Germinal center (tissue), 1 donor: ENCODE data around the gene TREM1.
"Not testable (repeated sequence)": the region's sequence is repeated elsewhere in the genome, so short reads cannot be mapped to it uniquely, and the experiment has no call there.

ENCODE experiments used
- DNase-seq: peaks from one replicate; pipeline ENCODE4 v3.0.0; 2012; ENCODE audit warnings: mixed read lengths, low spot score

Gene TREM1

DNA sequence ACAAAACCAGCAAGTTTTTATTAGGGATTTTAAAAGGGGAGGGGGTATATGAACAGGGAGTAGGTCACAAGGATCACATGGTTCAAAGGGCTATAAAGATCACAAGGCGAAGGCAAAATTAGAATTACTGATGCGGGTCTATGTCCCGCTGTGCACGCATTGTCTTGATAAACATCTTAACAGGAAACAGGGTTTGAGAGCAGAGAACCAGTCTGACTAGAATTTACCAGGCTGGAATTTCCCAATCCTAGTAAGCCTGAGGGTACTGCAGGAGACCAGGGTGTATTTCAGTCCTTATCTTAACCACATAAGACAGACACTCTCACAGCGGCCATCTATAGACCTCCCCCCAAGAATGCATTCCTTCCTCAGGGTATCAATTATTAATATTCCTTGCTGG lies 10.8 kb upstream of the TREM1 start:
- DNase-seq, result not testable (repeated sequence)

DNA sequence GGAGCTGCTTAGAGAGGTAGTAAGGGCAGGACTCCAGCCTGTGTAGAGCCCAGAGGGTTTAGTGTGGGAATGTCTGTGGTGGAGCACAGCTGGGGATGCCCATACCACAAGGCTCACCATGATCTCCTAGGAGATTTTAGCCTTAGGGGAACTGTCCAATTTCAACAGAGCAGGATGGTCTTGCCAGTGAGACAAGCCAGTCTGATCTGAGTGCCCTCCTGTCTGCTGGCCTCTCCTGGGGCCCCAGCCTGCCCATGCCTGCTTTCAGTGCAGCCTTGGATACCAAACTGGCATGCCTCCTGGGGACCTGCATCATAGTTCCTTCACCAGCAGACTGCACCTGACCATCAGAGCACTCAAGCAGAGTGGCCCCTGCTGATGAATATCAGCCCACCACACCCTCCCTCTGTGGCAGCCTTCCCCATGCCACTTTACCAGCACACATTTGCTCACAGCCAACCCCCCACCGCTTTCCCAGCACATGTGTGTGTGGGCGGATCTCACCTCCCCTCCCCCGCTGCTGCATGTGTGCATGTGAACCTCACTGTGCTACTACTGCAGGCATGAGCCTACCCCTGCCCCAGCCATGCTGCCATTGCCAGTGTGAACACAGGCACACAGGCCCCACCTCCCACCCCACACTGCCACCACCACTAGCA lies 7.9 kb upstream of the TREM1 start:
- no peak for DNase-seq

DNA sequence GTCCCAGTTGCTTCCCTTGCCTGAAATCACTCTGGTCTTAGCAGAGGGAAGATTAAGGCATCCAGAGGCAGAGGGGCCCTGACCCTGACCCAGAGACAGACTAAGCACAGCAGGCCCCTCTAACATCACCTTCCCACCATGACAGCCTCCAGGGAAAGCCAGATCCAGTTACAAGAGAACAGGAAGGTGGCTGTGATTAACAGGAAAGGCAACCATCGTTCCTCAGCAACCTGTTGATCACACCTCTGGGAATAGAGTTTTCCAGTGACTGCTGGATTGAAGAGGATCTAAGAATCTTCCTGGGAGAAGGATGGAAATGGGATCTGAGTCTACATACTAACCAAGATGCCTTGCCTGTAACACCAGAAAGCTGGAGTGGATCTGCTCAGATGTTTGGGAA lies 5.2 kb upstream of the TREM1 start:
- no peak for DNase-seq

DNA sequence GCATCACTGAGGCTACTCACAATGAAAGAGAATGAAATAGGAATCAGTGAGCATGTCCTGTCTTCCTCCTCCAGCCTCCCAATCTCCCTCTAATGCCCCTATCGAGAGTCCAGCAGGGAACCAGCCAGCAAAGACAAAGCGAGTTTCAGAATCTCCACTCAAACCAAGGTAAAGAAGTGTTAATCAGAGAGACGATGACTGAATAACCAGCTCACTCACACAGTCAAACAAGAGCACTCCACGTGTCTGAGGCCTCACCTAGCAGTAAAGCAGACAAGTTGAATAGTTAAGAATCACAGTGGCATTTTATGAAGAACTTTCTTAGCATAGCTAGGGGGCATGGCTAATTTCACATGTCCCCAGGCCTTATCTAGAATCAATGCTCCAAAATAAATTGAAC lies 3.3 kb upstream of the TREM1 start:
- DNase-seq, result no peak

DNA sequence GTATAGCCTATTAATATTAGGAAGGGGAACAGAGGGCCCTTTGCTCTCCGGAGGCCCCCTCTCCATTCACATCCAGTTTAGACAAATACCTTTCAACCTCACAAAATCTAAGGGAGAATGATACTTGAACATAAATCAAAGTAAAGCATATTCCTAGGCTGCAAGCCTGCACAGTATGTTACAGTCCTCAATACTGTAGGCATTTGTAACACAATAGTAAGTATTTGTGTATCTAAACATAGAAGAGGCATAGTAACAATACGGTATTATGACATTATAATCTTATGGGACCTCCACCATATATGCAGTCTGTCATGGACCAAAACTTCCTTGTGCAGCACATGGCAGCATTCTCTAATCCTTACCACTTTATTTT lies 2.3 kb upstream of the TREM1 start:
- DNase-seq, result no peak

DNA sequence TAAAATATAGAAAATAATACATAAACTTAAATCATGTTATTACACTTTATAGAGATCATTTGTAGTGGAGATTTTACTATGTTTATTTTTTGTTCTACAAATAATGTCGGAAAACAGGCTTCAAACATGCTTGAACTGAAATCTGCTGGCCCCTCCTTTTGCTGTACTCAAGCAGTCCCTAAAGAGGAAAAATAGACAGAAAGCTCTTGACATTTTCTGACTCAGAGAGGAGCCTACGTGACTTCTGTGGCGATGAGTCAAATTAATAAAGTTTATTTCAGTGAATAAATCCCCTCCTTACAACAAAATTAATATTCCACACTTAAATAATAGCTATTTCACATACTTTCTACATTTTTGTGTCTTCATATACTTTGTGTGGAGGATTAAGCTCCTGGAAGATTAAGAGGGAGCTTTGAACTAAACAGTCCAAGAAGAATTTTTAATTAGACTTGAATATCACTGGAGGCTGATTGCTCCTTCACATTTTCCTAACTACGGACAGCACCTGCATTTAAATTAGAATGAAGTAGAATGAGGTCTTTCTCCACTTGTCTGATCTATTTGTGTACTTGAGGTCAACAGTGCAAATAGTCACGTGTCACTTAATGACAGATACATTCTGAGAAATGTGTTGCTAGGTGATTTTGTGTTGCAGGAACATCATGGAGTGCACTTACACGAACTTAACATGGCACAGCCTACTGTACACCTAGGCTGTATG lies 1.7 kb upstream of the TREM1 start:
- DNase-seq, result peak; percentile 25

DNA sequence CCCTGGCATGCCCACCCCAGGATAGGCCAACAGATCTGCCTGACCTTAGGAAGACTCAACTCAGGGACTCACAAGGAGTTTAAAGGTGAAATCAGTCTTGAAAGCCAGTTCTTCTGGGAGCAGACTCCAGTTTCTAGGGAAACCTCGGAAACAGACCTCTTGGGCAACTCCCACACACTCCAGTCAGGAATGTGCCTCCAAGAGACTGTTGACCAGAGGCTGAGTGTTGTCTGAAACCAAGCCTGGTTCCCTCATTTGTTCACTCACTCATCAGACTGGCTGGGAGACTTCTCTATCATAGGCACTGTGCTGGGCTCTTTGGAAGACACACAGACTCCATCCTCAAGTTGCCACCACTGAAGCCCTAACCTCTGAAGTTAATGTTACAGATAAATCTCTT lies 1.8 kb downstream of the TREM1 start:
- DNase-seq, result no peak

DNA sequence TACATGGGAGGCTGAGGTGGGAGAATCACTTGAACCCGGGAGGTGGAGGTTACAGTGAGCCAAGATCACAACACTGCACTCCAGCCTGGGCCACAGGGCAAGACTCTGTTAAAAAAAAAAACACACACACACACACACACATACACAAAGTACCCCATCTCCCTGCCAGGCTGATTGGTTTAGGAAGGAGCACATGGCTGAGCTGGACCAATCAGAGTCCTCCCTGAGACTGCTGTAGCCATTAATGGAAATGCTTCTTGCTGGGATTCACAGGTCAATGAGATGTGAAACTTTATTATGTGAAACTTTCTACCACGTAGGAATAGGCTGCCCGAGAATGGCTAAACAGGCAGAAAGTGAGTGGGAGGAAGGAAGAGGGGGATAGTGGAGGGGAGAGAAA lies 2.9 kb downstream of the TREM1 start:
- DNase-seq, result no peak

DNA sequence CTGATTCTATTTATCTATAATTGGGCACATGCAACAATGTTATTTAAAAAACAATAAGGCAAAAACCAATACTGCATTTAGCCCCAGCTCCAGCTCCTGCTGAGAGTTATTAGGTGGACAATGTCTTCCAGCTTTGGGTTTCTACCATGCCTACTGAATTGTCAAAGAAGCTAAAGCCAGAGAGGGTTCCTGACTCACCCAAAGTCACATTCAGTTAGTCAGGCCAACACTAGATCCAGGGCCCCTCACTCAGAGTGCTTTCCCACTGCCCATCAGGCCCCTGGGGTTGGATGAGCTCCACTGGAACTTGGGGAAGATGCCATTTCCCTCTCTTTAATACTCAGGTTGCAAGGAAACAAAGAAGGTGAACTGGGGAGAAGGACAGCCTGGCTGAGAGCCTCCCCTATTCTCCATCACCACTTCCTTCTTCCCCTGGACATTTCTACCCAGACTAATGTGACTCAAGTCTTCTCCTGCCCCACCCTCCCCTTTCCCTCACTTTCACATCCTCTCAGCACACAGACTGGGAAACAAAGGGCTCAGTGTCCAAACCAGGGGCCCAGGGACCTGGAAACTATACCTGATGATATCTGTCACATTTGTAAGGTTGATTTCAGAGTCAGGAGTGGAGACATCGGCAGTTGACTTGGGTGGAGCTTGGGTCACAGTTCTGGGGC lies 6.0 kb downstream of the TREM1 start:
- DNase-seq, result no peak

DNA sequence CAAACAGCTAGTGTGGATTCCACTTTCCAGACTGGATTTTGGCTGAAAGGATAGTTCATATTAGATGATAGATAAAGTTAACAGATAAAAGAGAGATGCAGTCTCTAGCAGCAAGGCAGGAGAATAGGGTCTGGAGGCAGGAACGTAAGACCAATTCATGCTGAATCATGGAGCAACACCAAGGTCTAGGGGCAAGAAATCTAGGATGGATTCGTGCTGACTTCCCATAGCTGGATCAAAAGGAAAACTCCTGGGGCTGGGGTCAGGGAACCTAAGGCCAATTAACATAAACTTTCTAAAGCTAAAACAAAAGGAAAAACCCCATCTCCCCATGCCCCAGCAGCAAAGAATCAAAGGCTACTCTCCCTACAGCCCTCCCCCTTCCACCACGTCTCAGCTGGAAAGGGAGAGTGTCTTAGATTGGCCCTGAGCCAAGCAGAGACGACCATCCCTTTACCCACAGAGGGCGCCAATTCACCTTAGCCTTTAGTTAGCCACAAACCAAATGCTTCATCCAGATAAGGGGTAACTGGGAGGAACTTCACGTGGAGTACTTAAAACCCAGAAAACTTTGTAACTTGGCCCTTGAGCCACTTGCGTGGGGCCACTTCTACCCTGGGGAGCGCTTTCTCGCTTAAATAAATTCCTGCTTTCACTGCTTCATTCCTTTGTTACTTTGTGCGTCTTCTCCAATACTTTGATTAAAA lies 7.6 kb downstream of the TREM1 start:
- peak; percentile 60 for DNase-seq

DNA sequence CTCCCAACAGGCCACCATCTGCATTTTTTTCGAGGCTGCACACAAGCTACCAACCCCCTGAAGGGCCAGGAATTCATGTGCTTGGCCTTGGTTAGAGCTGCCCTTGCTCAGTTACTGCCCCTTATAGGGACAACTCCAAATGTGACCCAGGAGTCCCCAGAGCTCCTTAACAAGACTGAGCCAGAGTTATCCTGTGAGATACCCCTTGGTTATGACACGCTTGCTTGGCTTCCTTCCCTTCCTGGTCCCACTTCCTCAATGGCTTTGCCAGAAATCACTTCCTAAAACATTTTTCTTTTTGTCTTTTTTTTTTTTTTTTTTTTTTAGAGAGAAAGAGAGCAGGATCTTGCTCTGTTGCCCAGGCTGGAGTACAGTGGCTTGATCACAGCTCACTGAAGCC lies 8.9 kb downstream of the TREM1 start:
- DNase-seq, result no peak

DNA sequence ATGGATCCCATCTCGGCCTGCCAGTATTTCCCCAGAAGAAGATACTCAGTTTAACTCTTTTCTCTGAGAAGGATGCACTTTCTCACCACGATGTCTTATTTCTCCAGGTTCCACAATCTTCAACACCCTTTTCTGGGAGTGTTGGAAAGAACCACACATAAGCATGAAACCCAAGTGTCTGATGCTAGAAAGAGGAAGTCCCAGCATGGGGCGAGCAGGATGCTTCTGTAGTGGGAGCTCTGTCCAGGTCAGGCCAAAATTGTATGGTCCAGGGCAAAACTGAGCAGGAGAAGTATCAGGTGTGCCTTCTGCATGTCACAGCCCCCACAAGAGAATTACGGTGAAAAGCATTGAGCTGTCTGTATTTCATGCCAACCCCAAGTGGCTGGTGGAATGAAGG lies 11.0 kb downstream of the TREM1 start:
- DNase-seq, result no peak

DNA sequence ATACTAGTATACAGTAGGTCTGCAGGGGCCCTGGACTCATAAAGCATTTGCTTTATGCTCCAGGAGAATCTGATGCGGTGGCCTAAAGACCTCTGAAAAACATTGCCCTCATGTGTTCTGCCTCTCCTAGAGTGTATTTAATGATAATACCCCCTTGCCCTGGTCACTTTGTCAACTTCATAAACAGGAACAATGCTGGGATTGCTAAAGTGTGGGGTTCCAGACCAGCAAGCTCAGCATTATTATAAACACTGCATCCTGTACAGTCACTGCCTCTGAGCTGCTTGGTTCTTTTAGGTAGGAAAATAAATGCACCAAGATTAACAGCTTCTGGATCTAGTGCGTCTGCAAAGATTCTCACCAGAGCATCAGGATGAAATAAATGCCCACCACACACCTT lies 12.2 kb downstream of the TREM1 start:
- no peak for DNase-seq

DNA sequence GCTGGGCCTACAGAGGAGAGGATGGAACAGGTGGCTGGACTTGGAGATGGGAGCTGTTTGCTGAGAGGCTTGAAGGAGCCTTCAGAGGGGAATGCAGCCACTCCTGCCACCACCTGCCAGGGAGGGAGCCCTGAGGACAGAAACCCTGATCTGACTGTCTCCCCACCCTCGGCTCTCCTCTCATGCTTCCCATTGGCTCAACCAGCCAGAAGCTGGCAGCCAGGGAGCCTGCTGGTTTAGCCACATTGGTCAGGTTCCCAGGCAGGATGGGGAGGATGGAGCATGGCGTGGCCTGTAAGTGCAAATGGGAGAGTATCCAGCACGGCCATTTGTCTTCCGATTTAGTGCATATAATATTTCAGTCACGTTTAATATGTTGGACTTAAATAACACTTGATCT lies 12.8 kb downstream of the TREM1 start:
- DNase-seq, result no peak

DNA sequence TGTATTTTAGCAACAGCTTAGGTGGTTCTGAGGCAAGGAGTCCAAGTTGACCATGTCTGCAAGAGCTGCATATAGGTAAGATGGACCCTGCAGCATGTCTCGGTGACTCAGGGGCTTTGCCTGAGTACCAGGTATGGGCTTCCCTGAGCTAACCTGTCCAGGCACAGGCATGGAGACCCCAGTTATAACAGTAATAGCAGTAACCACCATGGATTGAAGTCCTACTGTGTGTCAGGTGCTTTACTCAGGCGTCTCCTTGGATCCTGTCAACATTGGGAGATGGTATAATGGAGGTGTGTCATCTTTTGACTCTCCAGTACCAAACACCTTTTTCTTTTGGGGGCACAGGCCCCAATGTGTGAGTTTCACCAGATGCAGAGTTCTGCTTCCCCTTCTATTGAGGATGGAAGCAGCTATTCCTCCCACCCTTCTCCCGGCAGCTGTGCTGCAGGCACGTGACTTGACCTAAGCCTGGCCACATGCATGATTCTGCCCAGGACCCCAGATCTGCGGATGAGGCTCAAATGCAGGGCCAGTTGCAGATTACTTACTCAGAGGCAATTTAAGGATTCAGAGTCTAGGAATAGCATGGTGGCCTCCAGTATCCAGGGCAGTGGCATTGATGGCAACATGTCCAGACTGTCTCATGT lies 13.8 kb downstream of the TREM1 start:
- no peak for DNase-seq

DNA sequence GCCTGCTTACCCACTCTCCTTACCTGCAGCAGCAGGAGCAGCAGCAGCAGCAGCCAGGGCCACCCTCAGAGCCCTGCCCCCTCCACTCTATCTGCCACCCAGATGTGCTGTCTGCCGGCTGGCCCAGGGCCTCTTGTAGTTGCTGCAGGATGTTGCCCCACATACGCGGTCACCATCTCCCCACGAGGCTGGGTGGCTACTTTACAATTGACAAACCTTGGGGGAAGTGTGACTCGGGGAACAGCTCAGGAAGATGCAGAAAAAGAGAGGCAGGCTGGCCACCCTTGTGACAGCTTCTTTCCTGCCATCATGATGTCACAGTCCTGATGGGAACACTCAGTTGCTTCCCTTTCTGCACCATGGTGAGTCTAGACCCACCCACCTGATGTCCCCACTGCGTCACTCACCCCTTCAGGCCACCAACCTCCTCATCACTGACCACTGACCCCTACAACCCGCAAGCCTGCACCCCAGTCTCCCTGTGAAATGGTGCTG lies 14.5 kb downstream of the TREM1 start:
- no peak for DNase-seq

DNA sequence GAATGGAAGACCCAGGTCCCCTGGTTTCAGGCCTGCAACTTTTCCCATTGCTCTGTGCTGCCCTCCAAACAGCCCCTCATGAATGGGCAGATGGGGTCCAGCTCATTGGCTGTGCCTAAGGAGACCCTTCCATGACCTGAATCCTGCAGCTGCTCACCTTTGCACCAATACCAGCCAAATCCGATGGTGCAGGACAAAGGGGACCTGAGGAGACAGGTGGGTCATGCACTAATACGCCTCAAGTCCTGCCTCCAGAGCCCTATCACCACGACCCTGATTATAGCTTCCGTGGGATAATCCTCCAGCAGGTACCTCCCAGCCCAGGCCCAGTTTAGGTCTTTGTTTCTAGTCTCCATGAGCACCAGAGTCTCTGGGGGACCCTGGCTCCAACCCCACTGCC lies 16.8 kb downstream of the TREM1 start:
- DNase-seq, result no peak

DNA sequence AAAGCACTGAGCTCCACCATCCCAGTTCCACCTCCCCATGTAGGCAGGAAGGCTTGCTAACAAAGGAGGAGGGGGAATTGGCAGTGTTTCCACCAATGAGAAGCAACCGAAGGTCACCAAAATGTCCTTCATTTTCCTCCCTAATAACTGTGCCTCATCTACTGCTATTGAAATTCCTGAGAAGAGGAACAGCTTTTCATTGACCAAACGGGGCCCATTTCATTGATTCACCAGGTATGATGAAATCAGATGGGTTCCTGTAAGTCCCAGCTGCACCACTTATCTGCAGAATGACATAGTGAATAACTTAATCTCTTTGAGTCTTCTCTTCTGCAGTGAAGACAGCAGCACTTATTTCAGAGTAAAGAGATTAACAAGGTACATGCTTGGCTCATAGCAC lies 17.3 kb downstream of the TREM1 start:
- no peak for DNase-seq

DNA sequence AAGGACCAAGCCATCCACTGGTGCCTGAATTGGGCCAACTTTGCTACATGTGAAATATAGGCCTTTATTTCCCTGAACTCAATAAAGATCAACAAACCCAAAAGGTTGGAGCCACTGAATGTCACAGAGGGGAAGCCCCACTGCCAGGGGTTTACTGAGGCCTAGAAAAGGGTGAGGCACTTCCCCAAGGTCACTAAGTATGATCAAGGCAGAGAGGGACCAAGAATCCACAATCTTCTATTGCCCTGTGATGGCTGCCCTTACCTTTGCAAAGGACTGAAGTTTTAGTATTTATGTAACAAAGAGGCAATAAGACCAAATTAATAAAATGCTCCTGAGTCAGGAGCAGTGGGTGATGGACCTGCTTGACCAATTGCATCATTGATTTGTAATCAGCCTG lies 18.0 kb downstream of the TREM1 start:
- DNase-seq, result no peak

DNA sequence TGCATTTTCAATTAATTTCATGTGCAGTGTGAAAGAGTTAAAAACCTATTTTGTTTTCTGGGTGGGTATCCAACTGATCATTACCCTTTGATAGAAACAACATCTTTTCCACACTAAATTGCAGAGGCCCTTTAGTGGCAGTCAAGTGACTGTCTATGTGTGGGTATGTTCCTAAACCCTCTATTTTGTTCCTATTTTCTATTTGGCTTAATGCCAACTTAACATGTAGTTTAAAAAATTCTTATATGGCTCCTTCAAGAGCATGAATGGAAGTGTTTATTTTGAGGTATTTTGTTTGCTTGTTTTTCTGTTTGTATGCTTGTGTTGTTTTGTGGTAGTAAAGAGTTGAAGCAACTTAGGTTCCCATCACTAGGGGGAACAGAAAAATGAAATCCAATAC lies 19.9 kb downstream of the TREM1 start:
- no peak for DNase-seq

DNA sequence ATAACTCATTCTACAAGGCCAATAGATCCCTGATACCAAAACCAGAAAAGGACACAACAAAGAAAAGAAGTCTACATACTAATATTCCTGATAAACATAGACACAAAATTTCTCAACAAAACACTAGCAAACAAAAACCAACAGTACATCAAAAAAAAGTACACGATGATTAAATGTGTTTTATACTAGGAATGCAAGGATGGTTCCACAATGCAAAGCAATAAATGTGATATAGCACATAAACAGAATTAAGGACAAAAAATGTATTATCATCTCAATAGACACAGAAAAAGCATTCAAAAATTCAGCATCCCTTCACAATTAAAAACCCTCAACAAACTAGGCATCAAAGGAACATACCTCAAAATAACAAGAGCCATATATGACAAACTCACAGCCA lies 23.2 kb downstream of the TREM1 start:
- DNase-seq, result no peak

DNA sequence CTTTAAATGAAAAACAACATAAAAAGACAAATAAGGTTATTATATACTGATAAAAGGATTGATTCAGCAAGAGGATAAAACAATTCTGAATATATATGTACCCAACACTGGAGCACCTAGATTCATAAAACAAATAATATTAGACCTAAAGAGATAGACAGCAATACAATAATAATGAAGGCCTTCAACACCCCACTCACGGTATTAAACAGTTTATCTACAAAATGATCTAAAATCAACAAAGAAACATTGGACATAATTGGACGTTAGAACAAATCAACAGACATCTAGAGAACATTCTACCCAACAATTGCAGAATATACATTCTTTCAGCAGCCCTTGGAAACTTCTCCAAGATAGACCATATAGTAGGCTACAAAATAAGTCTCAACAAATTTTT lies 24.1 kb downstream of the TREM1 start:
- no peak for DNase-seq

DNA sequence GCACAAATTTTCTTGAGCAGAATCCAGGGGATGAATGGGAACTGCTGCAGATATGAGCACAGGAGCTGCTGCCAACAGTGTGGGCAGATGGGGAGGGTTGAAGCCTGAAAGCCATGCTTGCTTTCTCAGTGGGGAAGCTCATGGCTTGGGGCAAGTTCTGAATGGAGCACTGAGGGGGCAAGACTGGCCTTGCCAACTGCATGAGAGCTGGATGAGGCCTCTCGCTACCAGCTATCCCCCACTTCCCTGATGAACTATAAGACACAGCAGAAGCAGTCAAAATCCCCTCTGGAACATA lies 28.3 kb downstream of the TREM1 start:
- DNase-seq, result no peak
